Upper lobe of left lung (tissue), 6 donors: ENCODE results near the gene ZNF366. TPM values are rescaled to one million over a fixed set of nuclear protein-coding genes. Genes with fewer than 3 reads are reported as not detected.

Experiments
- ATAC-seq, 2 donors: fragments of 200-7000 bp; cut with Tn5 transposase; one replicate each; pipeline ENCODE4 v1.9.1; 2022; ENCODE audit warnings: mild to moderate bottlenecking in 2 of 2, moderate library complexity in 2 of 2; ENCODE audit not compliant: low FRiP score in 2 of 2
- DNase-seq, 2 donors: peaks; one replicate each; pipeline ENCODE4 v3.0.0-alpha.2; 2019 to 2020
- H3K27ac ChIP-seq, 4 donors: fragments of 200-600 bp; sonication (generic); one replicate each; pipeline ENCODE4 v1.5.1; 2016 to 2019
- H3K27me3 ChIP-seq, 4 donors: fragments of 200-600 bp; sonication (generic); one replicate each; pipeline ENCODE4 v1.5.1; 2017 to 2019
- H3K36me3 ChIP-seq, 4 donors: fragments of 200-600 bp; sonication (generic); one replicate each; pipeline ENCODE4 v1.5.1; 2016 to 2019
- H3K4me1 ChIP-seq, 4 donors: fragments of 200-600 bp; sonication (generic); one replicate each; pipeline ENCODE4 v1.5.1; 2018 to 2019
- H3K4me3 ChIP-seq, 4 donors: fragments of 200-600 bp; sonication (generic); one replicate each; pipeline ENCODE4 v1.5.1; 2017 to 2019; ENCODE audit warnings: mild to moderate bottlenecking in 2 of 4, moderate library complexity in 1 of 4
- H3K9me3 ChIP-seq, 4 donors: fragments of 200-600 bp; sonication (generic); one replicate each; pipeline ENCODE4 v1.5.1; 2018 to 2019
- CTCF ChIP-seq, 6 experiments: fragments of 450-650 bp in 4 of 6; fragments of 200-600 bp in 2 of 6; sonication (generic) in 2 of 6; IDR thresholded peaks; one replicate each; pipeline ENCODE4 v1.5.1; 2016 to 2019; ENCODE audit warnings: antibody characterized with exemption in 6 of 6
- EP300 ChIP-seq, 4 donors: sonication (generic); formaldehyde crosslinking; IDR thresholded peaks; one replicate each; pipeline ENCODE4 v1.5.1; 2017; ENCODE audit warnings: antibody characterized with exemption in 4 of 4, control low read depth in 2 of 4
- POLR2A ChIP-seq, 4 donors: fragments of 450-650 bp; IDR thresholded peaks; one replicate each; pipeline ENCODE4 v1.5.1; 2016 to 2017; ENCODE audit warnings: antibody characterized with exemption in 4 of 4, mild to moderate bottlenecking in 2 of 4
- POLR2AphosphoS5 ChIP-seq, 2 donors: sonication (generic); formaldehyde crosslinking; IDR thresholded peaks; one replicate each; pipeline ENCODE4 v1.5.1; 2017; ENCODE audit warnings: antibody characterized with exemption in 2 of 2
- WGBS, 2 donors: methylation state at CpG; one replicate each; pipeline ENCODE4 v1.1.5; 2017 to 2018; 5-methylcytosine and 5-hydroxymethylcytosine counted together
- total RNA-seq, 6 donors: library from RNA; depleted of rRNA in 4 of 6; stranded (reverse); fragments of >200 nt in 4 of 6; gene quantifications; one replicate each; pipeline versions ENCODE4 v1.1.0 to v1.2.1, GENCODE V29; 2016 to 2021
- donor health status: DM: no; HTN: no; CAD: no; lungs with moderate emphysema.
- donor health status: DM: no; HTN: yes; CAD: no; lungs with severe emphysema.

The ZNF366 gene
- total RNA-seq, 6 donors from 2014 or later, result 3.1 to 12.4 (median 6.3) TPM

- no peak for DNase-seq
- no peak overlapping the region for H3K27ac ChIP-seq
- H3K36me3 ChIP-seq, result peaks cover 0 to 2% (median 0%) of the 10 kb centered on the region in 4 donors
- no peaks in the 10 kb centered on the region for H3K9me3 ChIP-seq
- H3K27me3 ChIP-seq, result no peaks in the 10 kb centered on the region
- H3K4me1 ChIP-seq, result peaks cover 0 to 10% (median 8%) of the 10 kb centered on the region in 4 donors
- no peak for ATAC-seq
- no peak overlapping the region for H3K4me3 ChIP-seq
- no peak for TF ChIP-seq EP300 (IDR thresholded peaks at IDR 0.05)
- no peak for TF ChIP-seq POLR2AphosphoS5 (IDR thresholded peaks at IDR 0.05)
- TF ChIP-seq POLR2A (IDR thresholded peaks at IDR 0.05), result no peak
These were observed 28.9 kb downstream of the ZNF366 start for GRCh38 chr5:72478276-72478675.

GRCh38 chr5:72477644-72478043 lies 29.6 kb downstream of the ZNF366 start:
- DNase-seq, result no peak
- 84 to 85% methylated on average over 4 of the region's 4 CpGs for WGBS, 2 donors
- Histone ChIP-seq H3K4me3 (no peak overlapping the region), H3K4me1 (peaks cover 3 to 10% (median 8%) of the 10 kb centered on the region in 4 donors), H3K36me3 (no peaks in the 10 kb centered on the region), H3K27me3 (no peaks in the 10 kb centered on the region), H3K9me3 (no peaks in the 10 kb centered on the region), H3K27ac (no peak overlapping the region)
- TF ChIP-seq CTCF (IDR thresholded peaks at IDR 0.05), result no peak
- no peak for TF ChIP-seq POLR2A (IDR thresholded peaks at IDR 0.05)
- TF ChIP-seq POLR2AphosphoS5 (IDR thresholded peaks at IDR 0.05), result no peak
- no peak for TF ChIP-seq EP300 (IDR thresholded peaks at IDR 0.05)
- ATAC-seq, result no peak

- no peaks in the 10 kb centered on the region for H3K36me3 ChIP-seq
- whole genome bisulfite sequencing, 2 donors, result 35 to 44% methylated on average over 1 of the region's 1 CpG
- H3K4me3 ChIP-seq, result no peak overlapping the region
- H3K4me1 ChIP-seq, result peaks cover 7 to 10% (median 8%) of the 10 kb centered on the region in 4 donors
- TF ChIP-seq POLR2A (IDR thresholded peaks at IDR 0.05) (no peak), POLR2AphosphoS5 (IDR thresholded peaks at IDR 0.05) (no peak), CTCF (IDR thresholded peaks at IDR 0.05) (no peak), EP300 (IDR thresholded peaks at IDR 0.05) (no peak)
- no peak overlapping the region for H3K27ac ChIP-seq
- ATAC-seq, result no peak
- no peaks in the 10 kb centered on the region for H3K9me3 ChIP-seq
- no peaks in the 10 kb centered on the region for H3K27me3 ChIP-seq
- DNase-seq, result no peak
These were observed 30.0 kb downstream of the ZNF366 start for GRCh38 chr5:72477176-72477575.

- no peak for DNase-seq
- H3K27me3 ChIP-seq, result no peaks in the 10 kb centered on the region
- H3K4me3 ChIP-seq, result no peak overlapping the region
- H3K27ac ChIP-seq, result no peak overlapping the region
- WGBS, 2 donors, result 88 to 92% methylated on average over 3 of the region's 3 CpGs
- H3K4me1 ChIP-seq, result peaks cover 7 to 10% (median 9%) of the 10 kb centered on the region in 4 donors
- H3K9me3 ChIP-seq, result no peaks in the 10 kb centered on the region
- TF ChIP-seq EP300 (IDR thresholded peaks at IDR 0.05) (no peak), CTCF (IDR thresholded peaks at IDR 0.05) (no peak), POLR2AphosphoS5 (IDR thresholded peaks at IDR 0.05) (no peak), POLR2A (IDR thresholded peaks at IDR 0.05) (no peak)
- no peak for ATAC-seq
- H3K36me3 ChIP-seq, result no peaks in the 10 kb centered on the region
These were observed 30.5 kb downstream of the ZNF366 start for GRCh38 chr5:72476721-72477120.

- ATAC-seq (no peak), DNase-seq (no peak)
- Histone ChIP-seq H3K36me3 (no peaks in the 10 kb centered on the region), H3K27me3 (no peaks in the 10 kb centered on the region), H3K4me1 (peaks cover 7 to 10% (median 9%) of the 10 kb centered on the region in 4 donors), H3K27ac (no peak overlapping the region), H3K9me3 (no peaks in the 10 kb centered on the region), H3K4me3 (no peak overlapping the region)
- TF ChIP-seq POLR2A (IDR thresholded peaks at IDR 0.05) (no peak), EP300 (IDR thresholded peaks at IDR 0.05) (no peak), CTCF (IDR thresholded peaks at IDR 0.05) (no peak), POLR2AphosphoS5 (IDR thresholded peaks at IDR 0.05) (no peak)
- whole genome bisulfite sequencing, 2 donors, result 82 to 96% methylated on average over 2 of the region's 2 CpGs
These were observed 30.9 kb downstream of the ZNF366 start for GRCh38 chr5:72476275-72476674.
